ENCODE results near the gene FAM167B. TPM values are rescaled to one million over a fixed set of nuclear protein-coding genes. Genes with fewer than 3 reads are reported as not detected.
"Not testable (repeated sequence)": the region's sequence is repeated elsewhere in the genome, so short reads cannot be mapped to it uniquely, and the experiment has no call there.

The FAM167B gene
- total RNA-seq, 5 donors from 2014 or later (not counting 1 experiment from before 2014, with no cell fraction given) = 0.65 to 1.0 (median 0.95) TPM

- H3K4me3 ChIP-seq (ENCODE audit: control insufficient read depth in 1 of 2, extremely low read depth in 1 of 2, low read length in 1 of 2); H3K27me3 Mint-ChIP-seq; DNase-seq; H3K9me3 Mint-ChIP-seq; POLR2A ChIA-PET; H3K27ac ChIP-seq (ENCODE audit: low read length); H3K9me3 ChIP-seq; H3K27me3 ChIP-seq (replicated peaks in 1 of 2; ENCODE audit: control insufficient read depth in 2 of 2, extremely low read depth in 1 of 2, insufficient read depth in 2 of 2, low read length in 1 of 2); ATAC-seq (replicated peaks in 1 of 4); H3K27ac Mint-ChIP-seq: not testable (repeated sequence)
- Mint-ChIP-seq H3K36me3 (peaks cover 23% of the 10 kb centered on the region), H3K4me1 (peaks cover 52 to 76% (median 72%) of the 10 kb centered on the region in 3 donors), H3K4me3 (peak overlapping the region in 1 of 3 donors; percentile 13)
- Histone ChIP-seq H3K4me1 (ENCODE audit: control insufficient read depth in 1 of 2, extremely low read depth in 1 of 2, insufficient read depth in 2 of 2, low read length in 2 of 2) (peaks cover 12 to 53% of the 10 kb centered on the region in 2 experiments), H3K36me3 (ENCODE audit: control insufficient read depth in 2 of 2, extremely low read depth in 1 of 2, insufficient read depth in 1 of 2, low read length in 1 of 2) (peaks cover 9 to 29% of the 10 kb centered on the region in 2 donors)
- WGBS (ENCODE audit: insufficient coverage) = 100% methylated on average over 4 of the region's 16 CpGs
- CTCF ChIA-PET = interaction anchor here in 1 of 2 donors (0.6 kb wide), 1 partner anchor 9 kb away, joined by 4 read pairs; no protein-coding TSS in a partner anchor
These were observed 51.2 kb downstream of the FAM167B start for GRCh38 chr1:32298211-32298610.

Other genes with a start within 250 kb of the FAM167B start
- 100 to 1,000 TPM in 3 of 5 donors, 10 to 100 TPM in 2; 98.9 to 115 (median 111) TPM for gene KHDRBS1, start 233.4 kb upstream of the FAM167B start, total RNA-seq
- 10 to 100 TPM; 14.5 to 28.1 (median 24.5) TPM for gene TMEM39B, start 174.3 kb upstream of the FAM167B start, total RNA-seq
- gene KPNA6, start 139.2 kb upstream of the FAM167B start, total RNA-seq = 10 to 100 TPM; 46.2 to 53.6 (median 52.3) TPM
- gene TXLNA, start 67.5 kb upstream of the FAM167B start, total RNA-seq = 10 to 100 TPM; 25.3 to 47.7 (median 43.8) TPM
- 1 to 10 TPM; 6.5 to 9.0 (median 6.8) TPM for gene CCDC28B, start 46.6 kb upstream of the FAM167B start, total RNA-seq
- 1 to 10 TPM; 1.3 to 3.6 (median 2.3) TPM for gene IQCC, start 41.6 kb upstream of the FAM167B start, total RNA-seq
- gene DCDC2B, start 38.1 kb upstream of the FAM167B start, total RNA-seq = under 1 TPM in 1 of 5 donors, not detected in 4; 0.18 TPM
- gene TMEM234, start 24.9 kb upstream of the FAM167B start, total RNA-seq = 10 to 100 TPM; 14.0 to 29.6 (median 26.0) TPM
- gene EIF3I, start 24.8 kb upstream of the FAM167B start, total RNA-seq = 100 to 1,000 TPM in 2 of 5 donors, 10 to 100 TPM in 3; 94.9 to 117 (median 98.4) TPM
- gene LCK, start 4.0 kb downstream of the FAM167B start, total RNA-seq = 100 to 1,000 TPM; 341 to 489 (median 428) TPM
- 100 to 1,000 TPM; 117 to 153 (median 142) TPM for gene HDAC1, start 44.9 kb downstream of the FAM167B start, total RNA-seq
- 10 to 100 TPM; 28.1 to 46.5 (median 41.4) TPM for gene MARCKSL1, start 89.0 kb downstream of the FAM167B start, total RNA-seq
- 10 to 100 TPM; 27.0 to 43.0 (median 32.0) TPM for gene FAM229A, start 115.3 kb downstream of the FAM167B start, total RNA-seq
- 1 to 10 TPM in 3 of 5 donors, under 1 TPM in 1, not detected in 1; 0.65 to 4.3 (median 2.3) TPM for gene TSSK3, start 115.3 kb downstream of the FAM167B start, total RNA-seq
- 100 to 1,000 TPM in 3 of 5 donors, 10 to 100 TPM in 2; 93.4 to 190 (median 105) TPM for gene BSDC1, start 147.2 kb downstream of the FAM167B start, total RNA-seq
- gene ZBTB8B, start 217.8 kb downstream of the FAM167B start, total RNA-seq = under 1 TPM in 1 of 5 donors, not detected in 4; 0.03 TPM

All from T-cell (primary cell).